K562 (cell line): Measurements from ENCODE around the gene EPHB4. TPM values are rescaled to one million over a fixed set of nuclear protein-coding genes. Genes with fewer than 3 reads are reported as not detected.

ENCODE experiments used
- BHLHE40 ChIP-seq: IDR thresholded peaks from 2 replicates; pipeline ENCODE4 v1.6.1; 2011; ENCODE audit warnings: low read length, improper control_type of control experiment
- CBFA2T3 ChIP-seq: fragments of 450-650 bp; IDR thresholded peaks from 2 replicates; pipeline ENCODE4 v1.6.1; 2017
- DPF2 ChIP-seq: fragments of 450-650 bp; IDR thresholded peaks from 2 replicates; pipeline ENCODE4 v1.6.1; 2016
- ETS2 ChIP-seq: IDR thresholded peaks from 2 replicates; pipeline ENCODE4 v1.6.1; 2016; ENCODE audit warnings: borderline replicate concordance, missing genetic modification characterization, mild to moderate bottlenecking, moderate library complexity, missing compliant biosample characterization; ENCODE audit not compliant: poor library complexity, severe bottlenecking
- ETV5 ChIP-seq: sonication (generic); formaldehyde crosslinking; IDR thresholded peaks from 2 replicates; pipeline ENCODE4 v1.4.0; 2020; ENCODE audit warnings: low read depth, mild to moderate bottlenecking, missing genetic modification reagents
- FOXP1 ChIP-seq: sonication (generic); formaldehyde crosslinking; IDR thresholded peaks from 2 replicates; pipeline ENCODE4 v1.8.0; 2022; ENCODE audit warnings: mild to moderate bottlenecking, missing genetic modification reagents
- HNRNPK ChIP-seq: fragments of 200-400 bp; formaldehyde crosslinking; IDR thresholded peaks from one replicate; pipeline ENCODE4 v1.6.1; 2018; ENCODE audit warnings: mild to moderate bottlenecking, low read depth, low read length; ENCODE audit not compliant: poor library complexity, severe bottlenecking
- MECOM ChIP-seq: fragments of 250-450 bp; sonication (Bioruptor Pico); IDR thresholded peaks from 2 replicates; pipeline ENCODE4 v1.8.0; 2022; ENCODE audit warnings: inconsistent platforms
- MTA1 ChIP-seq: fragments of 450-650 bp; IDR thresholded peaks from 2 replicates; pipeline ENCODE4 v1.6.1; 2017; ENCODE audit warnings: borderline replicate concordance
- MYNN ChIP-seq, 2 experiments: sonication (generic); formaldehyde crosslinking in 1 of 2; IDR thresholded peaks; 2 replicates each; pipeline versions ENCODE4 v1.5.0 to v1.6.1; 2016 to 2020; ENCODE audit warnings: antibody characterized with exemption in 1 of 2, missing genetic modification reagents in 1 of 2
- NCOA2 ChIP-seq, 2 experiments: fragments of 450-650 bp; IDR thresholded peaks; 2 replicates each; pipeline ENCODE4 v1.6.1; 2018; ENCODE audit warnings: mild to moderate bottlenecking in 2 of 2, moderate library complexity in 1 of 2; ENCODE audit not compliant: partially characterized antibody in 2 of 2
- RFX5 ChIP-seq: IDR thresholded peaks from 2 replicates; pipeline ENCODE4 v1.6.1; 2011; ENCODE audit warnings: low read depth, mild to moderate bottlenecking, improper control_type of control experiment, low read length
- RNF219 ChIP-seq: fragments of 250-450 bp; sonication (Bioruptor Pico); IDR thresholded peaks from 2 replicates; pipeline ENCODE4 v1.5.0; 2022; ENCODE audit warnings: mild to moderate bottlenecking
- SRSF1 ChIP-seq: fragments of 200-400 bp; formaldehyde crosslinking; IDR thresholded peaks from 2 replicates; pipeline ENCODE4 v1.6.1; 2017; ENCODE audit warnings: mild to moderate bottlenecking, low read depth, low read length, moderate library complexity
- TCFL5 ChIP-seq: fragments of 250-450 bp; sonication (Bioruptor Pico); conservative IDR thresholded peaks from 2 replicates; pipeline ENCODE4 v1.6.1; 2021; ENCODE audit warnings: mild to moderate bottlenecking, moderate library complexity, matching md5 sums
- ZNF444 ChIP-seq: fragments of 250-450 bp; sonication (Bioruptor Pico); IDR thresholded peaks from 2 replicates; pipeline ENCODE4 v1.4.0; 2020; ENCODE audit warnings: mild to moderate bottlenecking, moderate library complexity
- ZNF609 ChIP-seq: sonication (generic); formaldehyde crosslinking; IDR thresholded peaks from 2 replicates; pipeline ENCODE4 v1.8.1; 2023; ENCODE audit warnings: missing genetic modification reagents, mild to moderate bottlenecking, borderline replicate concordance
- polyA plus RNA-seq, 8 experiments: library from polyadenylated mRNA; depleted of rRNA in 4 of 8; stranded (reverse) in 5 of 8; unstranded in 3 of 8; fragments of >200 nt; fragmentation: Nextera tagmentation in 2 of 8; fragmentation: Illumina TruSeq in 1 of 8; extraction: Ambion mirVana in 2 of 8; extraction: Trizol in 1 of 8; gene quantifications; 2 replicates each; pipeline versions ENCODE4 v1.2.1 to v1.2.3, GENCODE V29; 2011 to 2014; ENCODE audit warnings: inconsistent platforms in 1 of 8, missing spikeins in 1 of 8
- total RNA-seq, 7 experiments: library from RNA; depleted of rRNA in 6 of 7; stranded (reverse); fragments of >200 nt in 6 of 7; fragmentation: Illumina TruSeq in 2 of 7; extraction: Trizol in 2 of 7; gene quantifications; 2 replicates each; pipeline versions ENCODE4 v1.2.1 to v1.2.3, GENCODE V29; 2011 to 2021; ENCODE audit warnings: low replicate concordance in 1 of 7
- TF ChIP-seq, protein P1 (sequence below): fragments of 450-650 bp; conservative IDR thresholded peaks from 2 replicates; pipeline ENCODE4 v1.6.1; 2016; ENCODE audit warnings: missing genetic modification characterization, low read depth, mild to moderate bottlenecking, control low read depth, missing compliant biosample characterization

The EPHB4 gene
- total and polyA plus RNA-seq, 9 of the 15 experiments (the other 6 are each of a cell fraction or from before 2014, with no cell fraction given), result 1.2 to 82.1 (median 37.9) TPM

DNA sequence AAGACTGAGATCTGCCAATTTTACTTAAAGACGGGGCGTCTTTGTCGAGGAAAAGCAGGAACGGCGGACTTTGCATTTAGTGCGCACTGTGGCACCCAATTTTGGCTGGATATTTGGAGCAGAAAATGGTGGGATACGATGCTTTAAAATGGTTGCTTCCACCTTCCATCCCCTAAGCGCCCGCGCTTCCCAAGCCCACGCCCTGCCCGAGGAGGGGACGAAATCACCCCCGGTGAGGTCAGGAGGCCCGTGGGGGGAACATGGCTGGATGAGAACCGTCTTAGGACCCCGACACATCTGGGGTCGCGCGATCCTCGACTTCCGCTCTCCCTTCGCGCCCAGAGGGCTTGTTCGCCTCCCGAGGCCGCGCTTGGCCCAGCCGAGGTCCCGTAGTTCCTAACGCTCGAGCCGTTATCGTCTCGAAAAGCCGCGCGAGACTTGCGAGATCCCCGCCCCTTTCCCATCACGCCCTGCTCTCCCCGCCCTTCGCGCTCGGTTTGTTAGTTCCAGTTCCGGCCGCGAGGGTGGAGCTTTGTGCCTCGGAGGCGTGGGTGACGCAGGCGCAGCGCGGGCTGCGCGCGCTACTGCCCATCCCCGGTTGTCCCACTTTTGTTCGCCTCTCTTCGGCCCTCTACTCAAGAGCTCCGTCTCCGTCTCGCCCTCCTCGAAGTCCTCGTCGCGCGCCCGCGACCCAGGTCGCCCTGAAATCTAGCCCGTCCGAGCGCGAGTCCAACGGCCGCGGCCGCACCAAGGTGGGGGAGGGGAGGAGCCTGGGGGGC lies 47.4 kb upstream of the EPHB4 start, which contains the start of gene SRRT (continued):
- TF ChIP-seq ETS2 (tag), result no peak
- peak; percentile 36; the same call in 1 of the 2 replicates for TF ChIP-seq MTA1
- TF ChIP-seq MYNN (IDR thresholded peaks at IDR 0.05), result peak; percentile 61; the same call in 1 of the 2 replicates
- no peak for TF ChIP-seq MYNN (CRISPR knock-in tag; IDR thresholded peaks at IDR 0.05)
- TF ChIP-seq SRSF1, result no peak
- peak; percentile 68; the same call in 1 of the 2 replicates for TF ChIP-seq FOXP1
- peak; percentile 11; the same call in 1 of the 2 replicates for TF ChIP-seq ZNF444 (CRISPR knock-in tag)
- TF ChIP-seq NCOA2 (IDR thresholded peaks at IDR 0.05; ENCODE audit: partially characterized antibody in 2 of 2), result no peak
- TF ChIP-seq MECOM, result no peak
- TF ChIP-seq, protein P1, sequence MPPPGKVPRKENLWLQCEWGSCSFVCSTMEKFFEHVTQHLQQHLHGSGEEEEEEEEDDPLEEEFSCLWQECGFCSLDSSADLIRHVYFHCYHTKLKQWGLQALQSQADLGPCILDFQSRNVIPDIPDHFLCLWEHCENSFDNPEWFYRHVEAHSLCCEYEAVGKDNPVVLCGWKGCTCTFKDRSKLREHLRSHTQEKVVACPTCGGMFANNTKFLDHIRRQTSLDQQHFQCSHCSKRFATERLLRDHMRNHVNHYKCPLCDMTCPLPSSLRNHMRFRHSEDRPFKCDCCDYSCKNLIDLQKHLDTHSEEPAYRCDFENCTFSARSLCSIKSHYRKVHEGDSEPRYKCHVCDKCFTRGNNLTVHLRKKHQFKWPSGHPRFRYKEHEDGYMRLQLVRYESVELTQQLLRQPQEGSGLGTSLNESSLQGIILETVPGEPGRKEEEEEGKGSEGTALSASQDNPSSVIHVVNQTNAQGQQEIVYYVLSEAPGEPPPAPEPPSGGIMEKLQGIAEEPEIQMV (tag), result no peak
- TF ChIP-seq HNRNPK, result no peak
- no peak for TF ChIP-seq CBFA2T3
- peak; percentile 59 for TF ChIP-seq BHLHE40
- TF ChIP-seq TCFL5, result no peak
- TF ChIP-seq RFX5, result no peak
- peak; percentile 96 for TF ChIP-seq ETV5 (CRISPR knock-in tag)
- TF ChIP-seq DPF2, result no peak
- peak; percentile 19; the same call in 1 of the 2 replicates for TF ChIP-seq ZNF609 (CRISPR knock-in tag)
- no peak for TF ChIP-seq RNF219
